Measurements from ENCODE around the gene RPA1.

DNA sequence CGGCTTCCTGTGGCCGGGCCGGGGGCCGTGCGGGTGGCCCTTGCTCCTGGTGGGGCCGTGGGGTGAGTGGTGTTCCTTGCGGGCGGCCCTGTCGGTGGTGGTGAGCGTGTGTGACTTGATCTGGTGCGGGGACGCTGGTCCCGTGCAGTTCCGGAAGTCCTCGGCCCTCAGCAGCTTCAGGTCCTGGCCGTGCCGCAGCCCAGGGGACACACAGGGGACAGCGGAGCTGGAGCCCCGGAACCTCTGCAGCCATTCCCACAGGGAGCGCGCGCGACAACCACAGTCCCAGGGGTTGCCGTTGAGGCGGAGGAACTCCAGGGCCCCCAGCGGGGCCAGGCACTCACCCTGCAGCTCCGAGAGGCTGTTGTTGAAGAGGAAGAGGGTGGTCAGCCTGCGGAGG is 107.0 kb downstream of the RPA1 start:
- TF ChIP-seq, protein P1, sequence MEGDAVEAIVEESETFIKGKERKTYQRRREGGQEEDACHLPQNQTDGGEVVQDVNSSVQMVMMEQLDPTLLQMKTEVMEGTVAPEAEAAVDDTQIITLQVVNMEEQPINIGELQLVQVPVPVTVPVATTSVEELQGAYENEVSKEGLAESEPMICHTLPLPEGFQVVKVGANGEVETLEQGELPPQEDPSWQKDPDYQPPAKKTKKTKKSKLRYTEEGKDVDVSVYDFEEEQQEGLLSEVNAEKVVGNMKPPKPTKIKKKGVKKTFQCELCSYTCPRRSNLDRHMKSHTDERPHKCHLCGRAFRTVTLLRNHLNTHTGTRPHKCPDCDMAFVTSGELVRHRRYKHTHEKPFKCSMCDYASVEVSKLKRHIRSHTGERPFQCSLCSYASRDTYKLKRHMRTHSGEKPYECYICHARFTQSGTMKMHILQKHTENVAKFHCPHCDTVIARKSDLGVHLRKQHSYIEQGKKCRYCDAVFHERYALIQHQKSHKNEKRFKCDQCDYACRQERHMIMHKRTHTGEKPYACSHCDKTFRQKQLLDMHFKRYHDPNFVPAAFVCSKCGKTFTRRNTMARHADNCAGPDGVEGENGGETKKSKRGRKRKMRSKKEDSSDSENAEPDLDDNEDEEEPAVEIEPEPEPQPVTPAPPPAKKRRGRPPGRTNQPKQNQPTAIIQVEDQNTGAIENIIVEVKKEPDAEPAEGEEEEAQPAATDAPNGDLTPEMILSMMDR (conservative IDR thresholded peaks at IDR 0.05; ENCODE audit: low read depth, low read length): no peak
- TF ChIP-seq RCOR1 (IDR thresholded peaks at IDR 0.05; ENCODE audit: insufficient replicate concordance, low read length): no peak
- no peak for TF ChIP-seq SMC3 (IDR thresholded peaks at IDR 0.05; ENCODE audit: low read depth, low read length)
- no peak for TF ChIP-seq POLR2A (IDR thresholded peaks at IDR 0.05; ENCODE audit: low read depth, low read length)
- TF ChIP-seq, protein P2, sequence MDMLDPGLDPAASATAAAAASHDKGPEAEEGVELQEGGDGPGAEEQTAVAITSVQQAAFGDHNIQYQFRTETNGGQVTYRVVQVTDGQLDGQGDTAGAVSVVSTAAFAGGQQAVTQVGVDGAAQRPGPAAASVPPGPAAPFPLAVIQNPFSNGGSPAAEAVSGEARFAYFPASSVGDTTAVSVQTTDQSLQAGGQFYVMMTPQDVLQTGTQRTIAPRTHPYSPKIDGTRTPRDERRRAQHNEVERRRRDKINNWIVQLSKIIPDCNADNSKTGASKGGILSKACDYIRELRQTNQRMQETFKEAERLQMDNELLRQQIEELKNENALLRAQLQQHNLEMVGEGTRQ (IDR thresholded peaks at IDR 0.05; ENCODE audit: low read depth, low read length): no peak

Measured in IMR-90 (cell line).